Esophagus squamous epithelium (tissue), 5 donors: ENCODE results near the gene TMC6. TPM values are rescaled to one million over a fixed set of nuclear protein-coding genes. Genes with fewer than 3 reads are reported as not detected.

Source experiments
- DNase-seq: peaks from one replicate; lab custom pipeline; 2025; lab: John Stamatoyannopoulos, UW
- H3K27ac ChIP-seq, 4 donors: fragments of 200-600 bp; sonication (generic); one replicate each; pipeline ENCODE4 v1.5.1; 2016 to 2019; ENCODE audit warnings: mild to moderate bottlenecking in 1 of 4
- H3K27me3 ChIP-seq, 4 donors: fragments of 200-600 bp; sonication (generic); 1 replicate in 3 of 4; 2 replicates in 1 of 4; pipeline versions ENCODE4 v1.5.1 to v1.6.0; 2017 to 2021; ENCODE audit warnings: antibody characterized with exemption in 1 of 4
- H3K36me3 ChIP-seq, 3 donors: fragments of 200-600 bp; sonication (generic); one replicate each; pipeline ENCODE4 v1.5.1; 2016 to 2019
- H3K4me1 ChIP-seq, 3 donors: fragments of 200-600 bp; sonication (generic); one replicate each; pipeline ENCODE4 v1.5.1; 2017 to 2019
- H3K4me3 ChIP-seq, 4 donors: fragments of 200-600 bp; sonication (generic); 1 replicate in 3 of 4; 2 replicates in 1 of 4; pipeline ENCODE4 v1.5.1; 2016 to 2019; ENCODE audit warnings: mild to moderate bottlenecking in 2 of 4, moderate library complexity in 1 of 4
- H3K9me3 ChIP-seq, 3 donors: fragments of 200-600 bp; sonication (generic); one replicate each; pipeline ENCODE4 v1.5.1; 2016 to 2019
- CTCF ChIP-seq, 6 experiments: fragments of 450-650 bp in 4 of 6; fragments of 200-600 bp in 2 of 6; sonication (generic) in 2 of 6; IDR thresholded peaks; one replicate each; pipeline ENCODE4 v1.5.1; 2016 to 2019; ENCODE audit warnings: antibody characterized with exemption in 6 of 6, mild to moderate bottlenecking in 4 of 6, moderate library complexity in 4 of 6
- POLR2A ChIP-seq, 4 donors: fragments of 450-650 bp; IDR thresholded peaks; one replicate each; pipeline ENCODE4 v1.6.1; 2017; ENCODE audit warnings: antibody characterized with exemption in 4 of 4, mild to moderate bottlenecking in 4 of 4, moderate library complexity in 3 of 4
- WGBS, 2 donors: methylation state at CpG; one replicate each; pipeline ENCODE4 v1.1.5; 2018; 5-methylcytosine and 5-hydroxymethylcytosine counted together
- intact Hi-C: fragments of 100-400 bp; cut with DNase I; formaldehyde crosslinking; loops from one replicate; pipeline ENCODE4 v1.15.0; 2022
- total RNA-seq, 4 donors: library from RNA; depleted of rRNA; stranded (reverse); fragments of >200 nt; gene quantifications; one replicate each; pipeline ENCODE4 v1.1.0, GENCODE V29; 2016
- donor health status: DM: yes; HTN: yes; CAD: no.

Gene TMC6
- total RNA-seq: 10 to 100 TPM; 13.3 to 39.6 (median 32.2) TPM

- peak within 1 kb of the TSS; percentile 41 to 86 (median 65) for H3K4me3 ChIP-seq
- peak within 1 kb of the TSS; percentile 80 to 88 (median 86) for H3K27ac ChIP-seq
- H3K36me3 ChIP-seq: peaks cover 7 to 28% (median 9%) of the 10 kb centered on the region in 3 donors
- intact Hi-C loops: no loop called here
- WGBS, 2 donors: 0% methylated on average over 3 to 4 of the region's 54 CpGs
- TF ChIP-seq POLR2A (IDR thresholded peaks at IDR 0.05): peak in 3 of 4 donors; percentile 10 to 72 (median 58)
- no peak for TF ChIP-seq CTCF (IDR thresholded peaks at IDR 0.05)
- peaks cover 73 to 100% (median 74%) of the 10 kb centered on the region in 3 donors for H3K4me1 ChIP-seq
- DNase-seq: no peak
- H3K9me3 ChIP-seq: no peaks in the 10 kb centered on the region
- H3K27me3 ChIP-seq: peaks cover 0 to 18% (median 0%) of the 10 kb centered on the region in 4 donors
Measured at GRCh38 chr17:78128551-78129350, at the start of gene TMC6. Gene TMC6 (minus strand): TSS chr17:78128755. CDS start chr17:78126832, 1,923 bp downstream.

- H3K9me3 ChIP-seq: no peaks in the 10 kb centered on the region
- DNase-seq: no peak
- H3K27me3 ChIP-seq: no peaks in the 10 kb centered on the region
- H3K27ac ChIP-seq: peak overlapping the region in 3 of 4 donors; percentile 82 to 98 (median 94)
- 17 to 40% methylated on average over 1 to 13 of the region's 14 CpGs for WGBS, 2 donors
- H3K4me3 ChIP-seq: no peak overlapping the region
- peaks cover 43 to 83% (median 77%) of the 10 kb centered on the region in 3 donors for H3K4me1 ChIP-seq
- TF ChIP-seq POLR2A (IDR thresholded peaks at IDR 0.05) (no peak), CTCF (IDR thresholded peaks at IDR 0.05) (peak; percentile 69 to 94 (median 92))
- H3K36me3 ChIP-seq: peaks cover 0 to 17% (median 0%) of the 10 kb centered on the region in 3 donors
- intact Hi-C loops: loop anchor here (2.0 kb wide), 1 partner anchor 64 kb away; no protein-coding TSS in a partner anchor
Measured at GRCh38 chr17:78176548-78177025, 48.0 kb upstream of the TMC6 start.

- Histone ChIP-seq H3K27me3 (no peaks in the 10 kb centered on the region), H3K9me3 (no peaks in the 10 kb centered on the region), H3K36me3 (peaks cover 0 to 27% (median 7%) of the 10 kb centered on the region in 3 donors), H3K4me1 (peaks cover 45 to 87% (median 80%) of the 10 kb centered on the region in 3 donors), H3K27ac (peak overlapping the region in 3 of 4 donors; percentile 82 to 98 (median 94)), H3K4me3 (no peak overlapping the region)
- 88 to 91% methylated on average over 8 to 10 of the region's 14 CpGs for WGBS, 2 donors
- DNase-seq: no peak
- intact Hi-C loops: no loop called here
- no peak for TF ChIP-seq POLR2A (IDR thresholded peaks at IDR 0.05)
- no peak for TF ChIP-seq CTCF (IDR thresholded peaks at IDR 0.05)
Measured at GRCh38 chr17:78175643-78175981, 47.1 kb upstream of the TMC6 start.

- TF ChIP-seq POLR2A (IDR thresholded peaks at IDR 0.05) (no peak), CTCF (IDR thresholded peaks at IDR 0.05) (peak in 1 of 6 experiments; percentile 1)
- H3K4me1 ChIP-seq: peaks cover 45 to 87% (median 77%) of the 10 kb centered on the region in 3 donors
- intact Hi-C loops: no loop called here
Measured at GRCh38 chr17:78174870-78175642, 46.5 kb upstream of the TMC6 start.

More at GRCh38 chr17:78174870-78175642, 46.5 kb upstream of the TMC6 start:
- H3K9me3 ChIP-seq: no peaks in the 10 kb centered on the region
- H3K4me3 ChIP-seq: peak overlapping the region in 2 of 4 donors; percentile 21 to 23
- peak overlapping the region; percentile 66 to 98 (median 88) for H3K27ac ChIP-seq
- H3K36me3 ChIP-seq: peaks cover 0 to 32% (median 8%) of the 10 kb centered on the region in 3 donors
- no peak for DNase-seq
- H3K27me3 ChIP-seq: no peaks in the 10 kb centered on the region
- 66 to 87% methylated on average over 7 to 10 of the region's 28 CpGs for WGBS, 2 donors
